GM12872 (cell line): ENCODE measurements around the gene ANTKMT.

Experiments
- TF ChIP-seq, protein P1 (sequence below): IDR thresholded peaks from 3 replicates; pipeline ENCODE4 v1.5.1; 2011; ENCODE audit warnings: low read depth, mild to moderate bottlenecking, low read length, moderate library complexity; ENCODE audit not compliant: insufficient read depth

Gene ANTKMT

DNA sequence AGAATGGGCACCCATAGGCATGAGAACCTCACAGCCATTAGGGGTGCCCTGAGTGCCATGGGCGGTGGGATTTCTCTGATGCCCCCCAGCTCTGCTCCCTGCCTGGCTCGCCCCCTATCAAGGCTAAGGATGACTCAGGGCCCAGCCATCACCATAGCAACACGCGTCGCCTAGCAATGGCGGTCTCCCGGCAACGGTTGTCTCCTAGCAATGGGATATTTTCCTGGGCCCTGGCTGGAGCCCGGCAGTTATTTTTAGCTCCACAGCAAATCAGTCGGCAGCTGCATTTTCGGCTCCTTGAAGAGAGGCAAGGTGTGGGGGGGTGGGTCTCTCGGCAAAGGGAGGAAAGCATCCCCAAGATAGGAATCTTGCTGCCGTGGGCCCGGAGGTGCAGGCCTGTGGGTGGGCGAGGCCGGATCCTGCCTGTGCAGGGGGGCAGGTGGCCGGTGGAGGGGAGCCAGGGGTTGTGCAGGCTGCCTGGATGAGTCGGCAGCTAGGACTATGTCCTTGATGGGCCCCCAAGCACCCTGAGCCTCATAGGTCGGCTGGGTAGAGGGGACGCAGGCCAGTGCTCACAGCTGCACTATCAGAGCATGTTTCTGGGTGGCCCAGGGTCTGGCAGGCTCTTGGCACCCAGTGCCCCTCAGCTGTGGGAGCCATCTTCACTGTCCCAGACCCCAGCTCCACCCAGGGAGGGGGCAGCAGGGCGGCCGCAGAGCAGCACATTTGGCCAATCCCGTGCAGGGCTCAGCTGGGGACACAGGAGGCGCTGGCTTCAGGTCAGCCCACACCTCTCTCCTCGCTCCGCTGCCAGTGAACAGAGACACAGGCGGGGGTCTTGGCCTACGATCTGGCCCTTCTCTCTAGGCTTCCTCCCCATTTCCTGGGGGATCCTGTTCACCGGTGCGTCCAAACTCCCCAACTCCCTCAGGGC, 11.1 kb upstream of the ANTKMT start:
- TF ChIP-seq, protein P1, sequence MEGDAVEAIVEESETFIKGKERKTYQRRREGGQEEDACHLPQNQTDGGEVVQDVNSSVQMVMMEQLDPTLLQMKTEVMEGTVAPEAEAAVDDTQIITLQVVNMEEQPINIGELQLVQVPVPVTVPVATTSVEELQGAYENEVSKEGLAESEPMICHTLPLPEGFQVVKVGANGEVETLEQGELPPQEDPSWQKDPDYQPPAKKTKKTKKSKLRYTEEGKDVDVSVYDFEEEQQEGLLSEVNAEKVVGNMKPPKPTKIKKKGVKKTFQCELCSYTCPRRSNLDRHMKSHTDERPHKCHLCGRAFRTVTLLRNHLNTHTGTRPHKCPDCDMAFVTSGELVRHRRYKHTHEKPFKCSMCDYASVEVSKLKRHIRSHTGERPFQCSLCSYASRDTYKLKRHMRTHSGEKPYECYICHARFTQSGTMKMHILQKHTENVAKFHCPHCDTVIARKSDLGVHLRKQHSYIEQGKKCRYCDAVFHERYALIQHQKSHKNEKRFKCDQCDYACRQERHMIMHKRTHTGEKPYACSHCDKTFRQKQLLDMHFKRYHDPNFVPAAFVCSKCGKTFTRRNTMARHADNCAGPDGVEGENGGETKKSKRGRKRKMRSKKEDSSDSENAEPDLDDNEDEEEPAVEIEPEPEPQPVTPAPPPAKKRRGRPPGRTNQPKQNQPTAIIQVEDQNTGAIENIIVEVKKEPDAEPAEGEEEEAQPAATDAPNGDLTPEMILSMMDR = no peak

DNA sequence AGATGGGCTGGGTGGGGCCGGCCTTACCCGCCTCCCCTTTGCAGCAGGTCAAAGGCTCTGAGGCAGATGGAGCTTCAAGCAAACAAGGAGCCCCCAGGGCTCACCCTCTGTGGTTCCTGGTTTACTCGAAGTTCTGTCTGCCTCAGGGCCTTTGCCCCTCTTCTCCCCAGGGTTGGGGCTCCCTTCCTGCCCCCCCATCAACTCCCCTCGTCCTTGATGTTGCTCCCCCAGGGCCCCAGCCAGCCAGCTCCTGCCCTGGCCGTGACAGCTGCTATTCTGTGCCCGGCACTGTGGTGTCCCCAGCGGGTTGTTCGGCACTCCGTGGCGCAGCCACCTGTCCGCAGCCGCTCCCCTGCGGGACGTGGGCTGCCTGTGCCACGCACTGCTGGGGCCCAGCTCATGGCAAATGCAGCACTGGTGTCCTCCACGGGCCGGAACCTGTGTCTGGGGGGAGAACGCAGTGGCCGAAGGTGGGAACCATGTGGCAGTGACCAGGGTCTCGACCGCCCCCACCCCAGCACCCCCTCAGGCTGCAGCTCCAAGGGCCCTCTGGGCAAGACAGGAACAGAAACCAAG, 10.4 kb upstream of the ANTKMT start:
- TF ChIP-seq, protein P1 = no peak

DNA sequence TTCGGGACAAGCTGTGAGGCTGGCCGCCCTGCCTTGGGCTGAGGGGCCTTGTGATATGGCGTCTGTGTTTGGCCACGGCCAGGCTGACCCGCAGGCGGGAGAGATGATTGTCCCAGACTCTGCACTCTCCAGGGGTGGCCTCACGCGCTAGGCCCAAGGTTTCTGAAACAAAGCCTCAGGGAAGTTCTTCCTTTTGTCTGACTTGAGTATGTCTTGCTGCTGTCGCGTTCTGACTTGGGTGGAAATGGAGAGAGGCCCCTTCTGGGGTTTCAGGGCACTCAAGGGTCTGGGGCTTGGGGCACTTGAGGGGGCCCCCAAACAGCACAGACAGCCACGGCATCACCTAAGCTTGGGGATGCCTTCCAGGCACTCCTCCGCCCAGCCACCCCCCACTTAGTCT, 9.9 kb upstream of the ANTKMT start:
- TF ChIP-seq, protein P1 = no peak

DNA sequence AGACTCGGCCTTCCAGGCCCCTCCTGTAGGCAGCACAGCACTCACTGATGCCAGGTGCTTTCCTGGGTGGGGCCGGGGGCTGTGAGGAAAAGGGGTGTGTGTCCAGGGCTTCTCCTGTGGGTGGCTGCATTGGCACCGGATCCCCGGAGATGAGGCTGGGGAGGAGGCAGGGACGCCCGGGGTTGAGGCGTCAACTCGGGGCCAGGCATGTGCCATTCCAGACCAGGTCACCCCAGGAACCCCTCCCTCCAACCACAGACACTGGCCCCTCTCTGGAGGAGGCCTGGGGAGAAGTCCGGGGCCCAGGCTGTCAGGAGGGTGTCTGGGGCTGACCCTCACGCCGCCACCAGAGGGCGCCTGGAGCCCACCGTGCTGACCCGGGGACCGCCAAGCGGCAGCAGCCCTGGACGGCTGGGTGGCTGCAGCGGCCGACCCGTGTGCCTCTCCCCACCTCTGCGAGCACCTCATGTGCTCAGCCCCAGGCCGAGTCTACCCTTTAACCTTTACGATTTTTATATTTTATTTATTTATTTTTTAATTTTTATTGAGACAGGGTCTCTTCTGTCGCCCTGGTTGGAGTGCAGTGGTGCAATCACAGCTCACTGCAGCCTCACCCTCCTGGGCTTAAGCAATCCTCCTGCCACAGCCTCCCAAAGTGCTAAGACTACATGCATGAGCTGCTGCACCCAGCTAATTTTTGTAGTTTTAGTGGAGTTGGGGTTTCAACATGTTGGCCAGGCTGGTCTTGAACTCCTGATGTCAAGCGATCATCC, 9.2 kb upstream of the ANTKMT start:
- TF ChIP-seq, protein P1 = peak; percentile 94

DNA sequence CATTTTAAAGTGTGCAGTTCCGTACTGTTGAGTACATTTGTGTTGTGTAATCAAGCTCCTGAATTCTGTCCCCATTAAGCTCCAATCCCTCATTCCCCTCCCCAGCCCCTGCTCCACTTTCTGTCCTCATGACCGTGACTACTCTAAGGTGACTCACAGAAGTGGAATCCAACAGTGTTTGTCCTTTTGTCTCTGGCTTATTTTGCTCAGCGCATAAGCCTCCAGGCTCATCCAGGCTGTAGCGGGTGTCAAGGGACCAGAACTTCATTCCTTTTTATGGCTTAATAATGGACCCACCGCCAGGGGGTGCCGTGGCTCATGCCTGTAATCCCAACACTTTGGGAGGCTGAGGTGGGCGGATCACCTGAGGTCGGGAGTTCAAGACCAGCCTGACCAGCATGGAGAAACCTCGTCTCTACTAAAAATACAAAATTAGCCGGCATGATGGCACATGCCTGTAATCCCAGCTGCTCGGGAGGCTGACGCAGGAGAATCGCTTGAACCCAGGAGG, 8.2 kb upstream of the ANTKMT start:
- TF ChIP-seq, protein P1 = peak; percentile 44; the same call in 2 of the 3 replicates

DNA sequence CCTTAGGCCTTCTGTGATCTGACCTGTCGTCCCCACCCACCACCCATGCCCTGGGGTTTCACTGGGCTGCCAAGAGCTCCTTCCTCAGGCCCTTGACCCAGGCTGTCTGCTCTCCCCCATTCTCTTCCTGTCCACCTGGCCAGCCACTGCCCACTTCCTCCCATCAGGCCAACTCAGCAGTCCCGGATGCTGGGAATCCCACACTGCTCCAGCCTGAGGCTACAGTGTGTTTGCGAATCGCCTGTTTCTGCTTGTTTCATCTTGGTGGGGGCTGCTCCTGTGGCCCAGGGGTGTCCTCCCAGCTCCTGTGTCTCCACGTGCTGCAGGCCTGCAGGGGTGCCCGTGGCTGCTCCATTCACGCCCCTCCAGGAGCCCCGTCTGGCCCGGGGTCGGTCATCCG, 6.9 kb upstream of the ANTKMT start:
- TF ChIP-seq, protein P1 = no peak
